Skin epidermis (tissue), 12 donors: ENCODE results near the gene CDCA7.
"Not testable (repeated sequence)": the region's sequence is repeated elsewhere in the genome, so short reads cannot be mapped to it uniquely, and the experiment has no call there.

Source experiments
- H3K27ac ChIP-seq, 21 experiments: fragments of 200-600 bp; sonication (generic) in 11 of 21; one replicate each; pipeline ENCODE4 v1.5.0; 2020; ENCODE audit warnings: mild to moderate bottlenecking in 3 of 21, inconsistent platforms in 2 of 21, moderate library complexity in 2 of 21
- H3K4me3 ChIP-seq, 7 experiments: fragments of 200-600 bp; sonication (generic) in 2 of 7; one replicate each; pipeline ENCODE4 v1.5.0; 2020; ENCODE audit warnings: inconsistent platforms in 2 of 7, mild to moderate bottlenecking in 2 of 7, moderate library complexity in 1 of 7

CDCA7 gene

GRCh38 chr2:173355866-173356508 is 1.3 kb downstream of the CDCA7 start:
- peak overlapping the region in 4 of 21 experiments; percentile 69 to 79 (median 75) for H3K27ac ChIP-seq
- H3K4me3 ChIP-seq, result peak overlapping the region; percentile 53 to 79 (median 73)

- Histone ChIP-seq H3K27ac (no peak overlapping the region), H3K4me3 (no peak overlapping the region)
These were observed 2.7 kb downstream of the CDCA7 start for GRCh38 chr2:173357346-173357745.

- H3K4me3 ChIP-seq, result no peak overlapping the region
- no peak overlapping the region for H3K27ac ChIP-seq
These were observed 3.9 kb downstream of the CDCA7 start for GRCh38 chr2:173358616-173359015.

GRCh38 chr2:173359231-173359630 is 4.6 kb downstream of the CDCA7 start:
- H3K4me3 ChIP-seq, result no peak overlapping the region

GRCh38 chr2:173370198-173370597 is 15.5 kb downstream of the CDCA7 start:
- no peak overlapping the region for H3K4me3 ChIP-seq
- no peak overlapping the region for H3K27ac ChIP-seq

More at GRCh38 chr2:173359231-173359630, 4.6 kb downstream of the CDCA7 start:
- no peak overlapping the region for H3K27ac ChIP-seq

- Histone ChIP-seq H3K4me3 (no peak overlapping the region), H3K27ac (no peak overlapping the region)
These were observed 16.4 kb downstream of the CDCA7 start for GRCh38 chr2:173371023-173371422.

- no peak overlapping the region for H3K4me3 ChIP-seq
- H3K27ac ChIP-seq, result no peak overlapping the region
These were observed 18.6 kb downstream of the CDCA7 start for GRCh38 chr2:173373290-173373689.

GRCh38 chr2:173374634-173375033 is 20.0 kb downstream of the CDCA7 start:
- H3K4me3 ChIP-seq, result no peak overlapping the region
- H3K27ac ChIP-seq, result no peak overlapping the region

- H3K4me3 ChIP-seq, result not testable (repeated sequence)
These were observed 30.9 kb downstream of the CDCA7 start for GRCh38 chr2:173385534-173385933.

GRCh38 chr2:173386021-173386737 is 31.5 kb downstream of the CDCA7 start:
- Histone ChIP-seq H3K27ac (no peak overlapping the region), H3K4me3 (no peak overlapping the region)

More at GRCh38 chr2:173385534-173385933, 30.9 kb downstream of the CDCA7 start:
- H3K27ac ChIP-seq, result not testable (repeated sequence)

GRCh38 chr2:173386738-173387065 is 32.0 kb downstream of the CDCA7 start:
- H3K27ac ChIP-seq, result no peak overlapping the region
- no peak overlapping the region for H3K4me3 ChIP-seq

- no peak overlapping the region for H3K4me3 ChIP-seq
These were observed 32.4 kb downstream of the CDCA7 start for GRCh38 chr2:173387079-173387478.

GRCh38 chr2:173387660-173388059 is 33.0 kb downstream of the CDCA7 start:
- Histone ChIP-seq H3K27ac (no peak overlapping the region), H3K4me3 (no peak overlapping the region)

More at GRCh38 chr2:173387079-173387478, 32.4 kb downstream of the CDCA7 start:
- H3K27ac ChIP-seq, result no peak overlapping the region

- H3K27ac ChIP-seq, result no peak overlapping the region
- H3K4me3 ChIP-seq, result no peak overlapping the region
These were observed 34.1 kb downstream of the CDCA7 start for GRCh38 chr2:173388795-173389194.

GRCh38 chr2:173390036-173390435 is 35.4 kb downstream of the CDCA7 start:
- Histone ChIP-seq H3K27ac (no peak overlapping the region), H3K4me3 (no peak overlapping the region)

- H3K4me3 ChIP-seq, result no peak overlapping the region
- no peak overlapping the region for H3K27ac ChIP-seq
These were observed 38.1 kb downstream of the CDCA7 start for GRCh38 chr2:173392731-173393130.

- no peak overlapping the region for H3K4me3 ChIP-seq
- no peak overlapping the region for H3K27ac ChIP-seq
These were observed 38.5 kb downstream of the CDCA7 start for GRCh38 chr2:173393186-173393585.

- Histone ChIP-seq H3K4me3 (no peak overlapping the region), H3K27ac (no peak overlapping the region)
These were observed 39.0 kb downstream of the CDCA7 start for GRCh38 chr2:173393636-173394035.

GRCh38 chr2:173394091-173394974 is 39.7 kb downstream of the CDCA7 start:
- H3K4me3 ChIP-seq, result no peak overlapping the region
- H3K27ac ChIP-seq, result no peak overlapping the region

- Histone ChIP-seq H3K27ac (no peak overlapping the region), H3K4me3 (no peak overlapping the region)
These were observed 41.1 kb downstream of the CDCA7 start for GRCh38 chr2:173395567-173396351.
